Activated CD4-positive, alpha-beta T cell treated with anti-CD3 and anti-CD28 coated beads, Interleukin-2, amount 50 U/mL, for 16 hours (primary cell): ENCODE results near the gene HIVEP3.
"Not testable (repeated sequence)": the region's sequence is repeated elsewhere in the genome, so short reads cannot be mapped to it uniquely, and the experiment has no call there.

Experiments
- DNase-seq: peaks from one replicate; pipeline ENCODE4 v3.0.0-alpha.2; 2020

The HIVEP3 gene

GRCh38 chr1:41704196-41704595 lies 214.5 kb downstream of the HIVEP3 start:
- DNase-seq = no peak

DNA sequence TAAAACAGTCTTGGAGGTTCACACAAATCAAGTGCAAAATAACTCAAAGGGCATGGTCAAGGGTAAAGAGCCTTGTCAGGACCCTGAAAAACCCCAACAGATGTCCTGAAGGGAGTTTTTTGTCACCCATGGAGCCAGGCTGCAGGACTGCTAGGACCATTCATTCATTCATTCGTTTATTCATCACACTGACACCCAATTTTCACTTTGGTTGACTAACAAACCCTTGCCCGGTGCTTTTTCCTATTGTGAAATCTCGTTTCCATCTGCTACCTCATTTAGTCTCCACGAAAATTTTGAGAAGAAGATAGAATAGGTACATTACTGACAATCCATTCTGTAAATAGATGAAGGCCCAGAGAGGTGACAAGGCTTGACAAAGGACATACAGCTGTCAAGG lies 216.0 kb downstream of the HIVEP3 start:
- no peak for DNase-seq

GRCh38 chr1:41700986-41701535 lies 217.7 kb downstream of the HIVEP3 start:
- DNase-seq = no peak

DNA sequence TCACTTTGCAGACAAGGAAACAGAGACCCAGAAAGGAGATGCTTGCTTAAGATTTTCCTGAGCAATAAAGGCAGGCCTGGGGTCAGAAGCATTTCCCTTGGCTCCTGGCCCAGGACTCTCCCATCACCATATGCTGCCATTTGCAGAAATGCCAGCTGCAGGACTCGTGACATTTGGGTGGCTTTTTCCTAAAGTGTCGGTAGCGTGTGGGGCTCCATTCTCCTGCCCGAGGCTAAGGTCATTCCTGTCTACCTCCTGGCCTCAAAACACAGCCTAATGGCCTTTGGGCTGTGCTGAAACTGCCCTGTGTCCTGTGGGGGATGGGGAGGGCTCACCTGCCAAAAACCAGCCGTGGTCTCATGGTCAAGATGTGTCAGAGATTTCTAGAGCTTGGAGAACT lies 218.1 kb downstream of the HIVEP3 start:
- no peak for DNase-seq

- no peak for DNase-seq
These were observed 218.9 kb downstream of the HIVEP3 start for GRCh38 chr1:41699861-41700248.

GRCh38 chr1:41698916-41699860 lies 219.5 kb downstream of the HIVEP3 start:
- DNase-seq = peak; percentile 23

DNA sequence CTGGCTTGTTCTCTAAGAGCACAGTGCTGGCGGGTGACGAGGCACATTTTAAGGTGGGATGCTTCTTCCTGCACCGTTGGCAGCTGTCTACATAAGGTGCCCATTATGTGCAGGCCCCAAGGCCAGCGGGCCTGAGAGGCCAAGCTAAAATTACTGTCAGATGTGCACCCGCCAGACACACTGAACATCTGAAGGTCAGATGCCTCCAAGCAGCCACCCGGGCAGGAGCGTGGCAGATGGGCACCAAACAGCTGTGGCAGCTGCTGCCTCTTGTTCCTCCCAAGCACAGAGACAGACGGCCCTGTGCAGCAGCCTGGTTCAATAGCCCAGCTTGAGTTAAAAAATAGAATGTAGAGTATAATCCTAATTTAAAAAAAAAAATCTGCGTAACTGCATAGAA lies 222.3 kb downstream of the HIVEP3 start:
- DNase-seq = no peak

- no peak for DNase-seq
These were observed 223.5 kb downstream of the HIVEP3 start for GRCh38 chr1:41695118-41695745.

DNA sequence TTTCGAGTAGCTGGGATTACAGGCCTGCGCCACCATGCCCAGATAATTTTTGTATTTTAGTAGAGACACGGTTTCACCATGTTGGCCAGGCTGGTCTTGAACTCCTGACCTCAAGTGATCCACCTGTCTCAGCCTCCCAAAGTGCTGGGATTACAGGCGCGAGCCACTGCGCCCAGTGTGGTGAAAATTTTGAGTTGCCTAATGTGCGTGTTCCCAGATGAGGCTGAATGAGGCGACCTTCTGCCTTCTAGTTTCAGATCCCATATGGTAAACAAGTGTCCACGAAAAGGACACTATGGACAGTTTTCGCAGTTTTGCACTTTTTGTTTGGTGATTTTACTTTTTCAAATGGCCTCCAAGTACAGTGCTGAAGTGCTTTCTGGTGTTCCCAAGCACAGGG lies 226.8 kb downstream of the HIVEP3 start:
- not testable (repeated sequence) for DNase-seq

DNA sequence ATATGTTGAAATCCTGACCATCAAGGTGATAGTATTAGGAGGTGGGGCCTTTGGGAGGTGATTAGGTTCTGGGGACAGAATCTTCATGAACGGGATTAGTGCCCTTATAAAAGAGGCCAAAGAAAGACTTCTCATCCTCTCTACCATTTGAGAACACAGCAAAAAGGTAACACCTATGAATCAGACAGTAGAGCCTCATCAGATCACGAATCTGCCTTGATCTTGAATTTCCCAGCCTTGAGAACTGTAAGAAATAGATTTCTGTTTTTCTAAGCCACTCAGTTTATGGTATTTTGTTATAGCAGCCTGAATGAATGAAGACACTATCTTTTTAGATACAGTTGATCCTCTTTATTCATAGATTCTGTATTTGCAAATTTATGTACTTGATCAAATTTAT lies 227.3 kb downstream of the HIVEP3 start:
- DNase-seq = no peak

DNA sequence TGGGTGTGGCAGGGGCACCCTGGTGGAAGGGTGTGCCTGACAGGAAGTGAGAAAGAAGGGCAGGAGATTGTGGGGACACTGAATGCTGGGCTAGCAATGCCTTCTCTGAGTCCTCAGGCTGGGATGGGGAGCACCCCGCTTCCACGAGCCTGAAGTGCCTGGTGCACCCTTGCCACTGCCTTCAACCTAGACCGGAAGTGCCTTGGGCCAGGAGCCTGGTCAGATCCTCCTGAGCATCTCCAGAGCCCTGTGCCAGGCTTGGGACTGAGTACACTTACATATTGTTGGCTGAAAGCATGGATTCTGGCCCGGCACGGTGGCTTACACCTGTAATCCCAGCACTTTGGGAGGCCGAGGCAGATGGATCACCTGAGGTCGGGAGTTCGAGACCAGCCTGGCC lies 228.4 kb downstream of the HIVEP3 start:
- DNase-seq = no peak

DNA sequence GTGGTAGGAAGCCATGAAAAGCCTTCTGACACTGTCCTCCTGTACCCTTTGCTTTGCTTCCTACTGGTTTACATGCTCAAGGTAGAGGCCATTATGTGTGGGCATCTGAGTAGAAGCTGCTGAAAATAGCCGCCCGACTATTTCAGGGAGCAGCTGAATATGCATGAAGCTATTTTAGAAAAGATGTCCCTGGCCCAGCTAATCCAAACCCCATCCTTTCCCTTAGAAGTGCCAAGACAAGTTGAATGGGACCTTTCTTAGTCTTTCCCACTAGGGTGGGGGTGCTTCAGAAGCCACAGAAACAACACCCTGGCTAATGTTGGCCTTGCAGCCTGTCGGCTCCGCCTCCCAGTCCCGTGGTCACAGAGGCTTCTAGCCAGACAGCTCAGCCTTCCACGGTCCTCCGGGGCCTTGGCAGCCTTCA lies 229.2 kb downstream of the HIVEP3 start:
- DNase-seq = no peak

- no peak for DNase-seq
These were observed 229.6 kb downstream of the HIVEP3 start for GRCh38 chr1:41689139-41689538.

DNA sequence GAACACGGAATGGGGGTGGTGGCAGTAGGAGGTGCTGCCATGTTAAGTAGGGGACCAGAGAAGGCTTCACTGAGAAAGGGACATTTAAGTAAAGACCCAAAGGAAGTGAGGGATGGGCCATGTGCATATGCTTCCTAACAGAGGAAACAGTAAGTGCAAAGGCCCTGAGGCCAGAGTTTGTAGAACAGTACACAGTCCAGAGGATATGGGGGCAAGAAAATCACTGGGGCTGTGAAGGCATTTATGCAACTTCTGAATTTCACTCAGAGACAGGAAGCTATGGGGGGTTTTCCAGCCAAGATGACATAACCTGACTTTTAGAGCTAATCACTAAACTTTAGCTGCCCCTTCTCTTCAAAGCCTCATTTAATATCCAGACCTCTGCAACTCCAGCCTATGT lies 231.7 kb downstream of the HIVEP3 start:
- DNase-seq = no peak

- peak; percentile 76 for DNase-seq
These were observed 234.8 kb downstream of the HIVEP3 start for GRCh38 chr1:41683681-41684500.

DNA sequence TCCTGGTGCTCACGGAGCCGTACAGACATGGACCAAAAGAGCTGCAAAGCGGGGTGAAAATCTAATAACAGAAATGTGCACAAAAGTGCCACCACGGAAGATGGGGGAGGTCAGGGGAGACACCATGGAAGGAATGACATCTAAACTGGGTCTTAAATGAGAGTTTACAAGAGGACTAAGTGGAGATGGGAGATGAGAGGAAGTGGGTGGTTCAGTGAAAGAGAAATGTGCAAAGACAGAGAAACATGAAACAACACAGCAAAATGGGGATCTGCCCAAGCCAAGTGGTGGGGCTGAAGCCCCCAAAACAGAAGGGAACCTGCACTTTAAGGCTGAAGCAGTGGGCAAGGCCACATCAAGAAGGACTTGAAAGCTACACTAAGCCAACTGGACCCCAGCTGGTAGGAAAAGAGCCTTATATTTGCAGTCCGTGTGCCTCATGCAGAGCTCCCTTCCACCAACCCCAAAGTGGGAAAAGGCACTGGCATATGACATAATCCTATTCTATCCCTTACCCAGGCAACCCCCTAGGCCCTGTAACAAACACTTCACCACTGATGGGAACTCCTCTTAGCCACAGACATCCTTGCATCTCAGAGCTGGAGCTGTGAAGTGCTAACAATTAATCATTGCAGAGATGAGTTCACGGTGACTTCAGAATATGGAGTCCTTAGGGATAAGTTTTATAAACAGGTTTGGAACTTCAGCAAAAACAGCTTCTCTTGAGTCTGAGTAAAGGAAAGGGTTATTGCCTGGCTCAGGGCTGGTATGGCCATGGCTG lies 235.7 kb downstream of the HIVEP3 start:
- DNase-seq = no peak

DNA sequence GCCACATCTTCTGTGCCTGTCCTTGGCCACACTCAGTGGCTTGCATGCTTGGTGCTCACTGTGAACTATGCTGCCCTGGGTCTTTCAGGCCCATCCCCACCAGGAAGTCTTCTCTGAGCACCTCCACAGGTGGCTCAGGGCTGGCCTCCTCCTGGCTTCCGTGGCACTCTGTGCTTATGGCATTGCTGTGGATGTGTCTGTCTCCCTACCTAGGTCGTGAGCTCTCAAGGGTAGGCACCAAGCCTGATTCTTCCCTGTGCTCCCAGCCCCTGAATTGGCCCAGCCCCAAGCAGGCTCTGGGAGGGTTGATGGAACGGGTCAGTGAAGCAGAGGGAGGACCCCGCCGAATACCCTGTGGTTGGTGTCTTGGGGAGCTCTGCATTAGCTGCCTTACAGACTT lies 236.6 kb downstream of the HIVEP3 start:
- no peak for DNase-seq

- DNase-seq = no peak
These were observed 237.2 kb downstream of the HIVEP3 start for GRCh38 chr1:41681331-41682098.

DNA sequence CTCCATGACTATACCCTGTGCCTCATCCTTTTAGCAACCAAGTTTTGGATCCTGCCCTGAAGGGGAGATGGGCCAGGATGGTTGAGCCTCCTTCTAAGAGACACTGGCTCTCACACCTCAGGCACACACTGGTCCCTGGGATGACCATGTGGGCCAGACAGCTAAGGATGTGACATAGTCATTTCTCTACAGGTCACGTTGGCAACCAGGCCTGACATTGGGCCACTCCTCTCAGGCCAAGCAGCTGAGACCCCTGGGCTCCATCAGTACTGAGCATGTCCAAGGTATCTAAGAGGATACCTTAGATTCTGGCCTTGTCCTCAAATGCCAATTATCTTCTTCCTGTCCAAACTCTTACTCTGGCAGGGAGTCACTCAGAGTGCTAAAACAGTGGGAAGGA lies 238.7 kb downstream of the HIVEP3 start:
- DNase-seq = no peak

DNA sequence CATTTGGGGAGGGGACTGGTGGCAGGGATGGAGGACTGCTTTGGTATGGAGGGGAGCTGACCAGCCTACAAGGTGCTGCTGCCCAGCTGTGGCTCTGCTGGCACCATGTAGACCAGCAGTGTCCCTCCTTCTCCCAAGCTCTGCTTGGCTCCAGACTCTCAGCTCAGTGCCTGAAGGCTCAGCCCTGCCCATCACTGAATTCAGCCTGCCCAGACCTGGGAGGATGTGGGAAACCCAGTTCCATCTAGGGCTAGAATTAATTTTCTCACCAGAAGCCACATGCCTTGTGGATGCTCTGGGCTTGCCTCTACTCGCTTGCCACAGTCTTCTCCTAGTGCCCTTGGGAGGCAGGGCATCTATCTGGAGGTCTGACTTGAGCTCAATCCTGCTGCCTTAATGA lies 239.2 kb downstream of the HIVEP3 start:
- no peak for DNase-seq

DNA sequence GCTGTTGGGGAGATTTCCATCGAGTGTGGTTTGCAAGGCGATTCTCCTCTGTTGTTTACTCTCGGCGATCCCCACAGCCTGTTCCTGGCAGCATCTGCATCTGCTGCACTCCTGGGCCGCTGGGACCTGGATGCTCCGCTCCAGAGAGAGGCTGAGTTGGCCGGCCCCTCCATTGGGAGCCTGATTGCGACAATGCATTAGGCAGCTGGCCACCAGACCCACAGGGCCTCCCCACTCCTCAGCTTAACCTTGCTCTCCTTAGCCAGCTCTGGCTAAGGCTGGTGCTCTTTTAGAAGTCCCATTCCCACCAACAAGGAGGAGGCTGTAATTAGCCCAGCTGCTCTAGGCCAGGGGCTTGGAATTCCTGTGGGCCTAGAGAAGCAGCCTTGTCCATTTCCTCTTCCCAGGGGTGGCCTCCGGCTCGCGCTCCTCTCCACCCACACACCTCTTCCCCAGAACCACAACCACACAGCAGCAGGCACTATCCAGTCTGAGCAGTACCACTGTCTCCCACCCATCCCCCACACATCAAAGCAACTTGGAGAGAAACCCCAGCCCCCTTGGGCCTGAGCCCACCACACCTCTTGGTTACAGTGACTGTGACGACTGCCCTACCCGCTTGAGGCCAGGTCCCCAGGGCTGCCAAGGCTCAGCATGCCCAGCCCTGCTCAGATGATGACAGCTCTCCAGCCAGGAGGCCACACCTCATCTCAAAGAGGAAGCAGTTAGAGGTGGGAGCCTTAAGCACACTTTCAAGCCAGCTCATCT lies 240.4 kb downstream of the HIVEP3 start:
- DNase-seq = no peak
